Esophagus muscularis mucosa (tissue), 4 donors: ENCODE data around the gene MSI2.

Experiments
- CTCF ChIP-seq, 3 experiments: fragments of 200-600 bp in 2 of 3; fragments of 450-650 bp in 1 of 3; sonication (generic) in 2 of 3; IDR thresholded peaks; one replicate each; pipeline ENCODE4 v1.5.1; 2017 to 2019; ENCODE audit warnings: antibody characterized with exemption in 3 of 3, mild to moderate bottlenecking in 2 of 3, moderate library complexity in 1 of 3
- EP300 ChIP-seq: sonication (generic); formaldehyde crosslinking; IDR thresholded peaks from one replicate; pipeline ENCODE4 v1.6.1; 2017; ENCODE audit warnings: antibody characterized with exemption
- POLR2A ChIP-seq: fragments of 450-650 bp; IDR thresholded peaks from one replicate; pipeline ENCODE4 v1.6.1; 2017; ENCODE audit warnings: antibody characterized with exemption, moderate library complexity, mild to moderate bottlenecking, low read depth
- POLR2AphosphoS5 ChIP-seq, 2 donors: sonication (generic); formaldehyde crosslinking; IDR thresholded peaks; one replicate each; pipeline ENCODE4 v1.6.1; 2017; ENCODE audit warnings: antibody characterized with exemption in 2 of 2

GRCh38 chr17:57553526-57553925 is 297.2 kb downstream of the MSI2 start:
- TF ChIP-seq CTCF (IDR thresholded peaks at IDR 0.05) (no peak), POLR2A (no peak), POLR2AphosphoS5 (IDR thresholded peaks at IDR 0.05) (no peak), EP300 (no peak)
